Psoas muscle (tissue), 8 donors: ENCODE measurements around the gene PIK3AP1. TPM values are rescaled to one million over a fixed set of nuclear protein-coding genes. Genes with fewer than 3 reads are reported as not detected.

Experiments
- ATAC-seq, 4 donors: fragments of 200-7000 bp; cut with Tn5 transposase; one replicate each; pipeline ENCODE4 v1.9.1; 2020; ENCODE audit warnings: moderate library complexity in 3 of 4, mild to moderate bottlenecking in 2 of 4
- DNase-seq, 2 donors: peaks; one replicate each; pipeline ENCODE4 v3.0.0-alpha.2; 2020
- H3K27ac ChIP-seq: fragments of 200-600 bp; one replicate; pipeline ENCODE4 v1.8.0; 2022
- H3K27me3 ChIP-seq, 3 donors: fragments of 200-600 bp in 1 of 3; one replicate each; pipeline versions ENCODE4 v1.6.1 to v1.8.0; 2013 to 2022; ENCODE audit warnings: low read length in 2 of 3, mild to moderate bottlenecking in 2 of 3, moderate library complexity in 1 of 3; ENCODE audit not compliant: insufficient read depth in 3 of 3
- H3K36me3 ChIP-seq, 2 donors: fragments of 200-600 bp in 1 of 2; one replicate each; pipeline versions ENCODE4 v1.6.1 to v1.8.0; 2013 to 2022; ENCODE audit warnings: low read depth in 1 of 2, mild to moderate bottlenecking in 1 of 2, moderate library complexity in 1 of 2; ENCODE audit not compliant: insufficient read depth in 1 of 2
- H3K4me1 ChIP-seq: fragments of 200-600 bp; one replicate; pipeline ENCODE4 v1.8.0; 2022
- H3K4me3 ChIP-seq: fragments of 200-600 bp; one replicate; pipeline ENCODE4 v1.8.0; 2022; ENCODE audit warnings: mild to moderate bottlenecking
- H3K9me3 ChIP-seq: fragments of 200-600 bp; one replicate; pipeline ENCODE4 v1.8.0; 2022
- WGBS, 3 donors: extraction: QIAGEN DNeasy Blood & Tissue Kit; methylation state at CpG; one replicate each; pipeline versions ENCODE4 v1.1.6 to v1.1.7; 2013; 5-methylcytosine and 5-hydroxymethylcytosine counted together
- intact Hi-C, 2 donors: fragments of 100-400 bp; cut with DNase I; formaldehyde crosslinking; loops; one replicate each; pipeline versions ENCODE4 v1.11.0 to v1.14.2; 2022
- polyA plus RNA-seq, 3 donors: library from polyadenylated mRNA; stranded (reverse); fragments of 200-250 nt; gene quantifications; one replicate each; pipeline ENCODE4 v1.2.3, GENCODE V29; 2013
- total RNA-seq, 4 donors: library from RNA; stranded (reverse); fragmentation: NEBNext Ultra II Directional in 2 of 4; extraction: Animal tissue kit (Norgen Biotek cat#: 25700) in 2 of 4; gene quantifications; one replicate each; pipeline versions ENCODE4 v1.2.1 to v1.2.4, GENCODE V29; 2021 to 2023
- TF ChIP-seq, protein P1 (sequence below): fragments of 200-600 bp; IDR thresholded peaks from one replicate; pipeline ENCODE4 v1.8.0; 2022; ENCODE audit warnings: antibody characterized with exemption
- donor health status: healthy with polysubstance abuse.
- donor health status: DM: no; HTN: no; CAD: no; lungs with moderate emphysema.
- donor health status: Bipolar disorder and iron deficiency.
- donor health status: healthy.
- donor health status: DM: yes; HTN: yes; CAD: no.
- donor health status: DM: no; HTN: no; CAD: no.
- donor health status: DM: no; HTN: no; CAD: no.
- donor health status: DM: yes; HTN: yes; CAD: no.

The PIK3AP1 gene
- total and polyA plus RNA-seq, 7 donors, result 0.17 to 8.6 (median 1.8) TPM

DNA sequence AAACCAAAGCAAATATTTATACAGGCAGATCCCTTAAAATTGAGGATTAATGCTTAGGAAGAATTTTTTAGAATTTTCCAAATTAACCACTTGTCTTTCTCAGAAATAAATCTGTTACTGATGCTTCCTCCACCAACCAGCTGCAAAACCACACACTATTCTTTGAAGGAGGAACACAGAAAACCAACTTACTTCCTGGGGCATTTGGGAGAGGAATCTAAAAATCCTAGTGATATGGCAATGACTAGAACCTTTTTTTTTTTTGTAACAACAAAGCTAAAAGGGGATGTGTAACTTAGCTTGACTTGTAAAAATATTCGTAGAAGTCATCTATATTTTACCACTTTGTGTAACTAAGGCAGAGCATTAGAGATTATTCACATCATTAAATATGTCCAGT is 128.4 kb downstream of the PIK3AP1 start:
- Histone ChIP-seq H3K4me1 (peaks cover 10% of the 10 kb centered on the region), H3K27ac (no peak overlapping the region), H3K9me3 (no peaks in the 10 kb centered on the region), H3K36me3 (no peaks in the 10 kb centered on the region), H3K27me3 (no peaks in the 10 kb centered on the region), H3K4me3 (no peak overlapping the region)
- ATAC-seq, result no peak
- TF ChIP-seq, protein P1, sequence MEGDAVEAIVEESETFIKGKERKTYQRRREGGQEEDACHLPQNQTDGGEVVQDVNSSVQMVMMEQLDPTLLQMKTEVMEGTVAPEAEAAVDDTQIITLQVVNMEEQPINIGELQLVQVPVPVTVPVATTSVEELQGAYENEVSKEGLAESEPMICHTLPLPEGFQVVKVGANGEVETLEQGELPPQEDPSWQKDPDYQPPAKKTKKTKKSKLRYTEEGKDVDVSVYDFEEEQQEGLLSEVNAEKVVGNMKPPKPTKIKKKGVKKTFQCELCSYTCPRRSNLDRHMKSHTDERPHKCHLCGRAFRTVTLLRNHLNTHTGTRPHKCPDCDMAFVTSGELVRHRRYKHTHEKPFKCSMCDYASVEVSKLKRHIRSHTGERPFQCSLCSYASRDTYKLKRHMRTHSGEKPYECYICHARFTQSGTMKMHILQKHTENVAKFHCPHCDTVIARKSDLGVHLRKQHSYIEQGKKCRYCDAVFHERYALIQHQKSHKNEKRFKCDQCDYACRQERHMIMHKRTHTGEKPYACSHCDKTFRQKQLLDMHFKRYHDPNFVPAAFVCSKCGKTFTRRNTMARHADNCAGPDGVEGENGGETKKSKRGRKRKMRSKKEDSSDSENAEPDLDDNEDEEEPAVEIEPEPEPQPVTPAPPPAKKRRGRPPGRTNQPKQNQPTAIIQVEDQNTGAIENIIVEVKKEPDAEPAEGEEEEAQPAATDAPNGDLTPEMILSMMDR, result no peak
- WGBS, 3 donors, result 84 to 92% (median 90%) methylated on average over 1 of the region's 1 CpG
- intact Hi-C loops, result no loop called here
- no peak for DNase-seq

DNA sequence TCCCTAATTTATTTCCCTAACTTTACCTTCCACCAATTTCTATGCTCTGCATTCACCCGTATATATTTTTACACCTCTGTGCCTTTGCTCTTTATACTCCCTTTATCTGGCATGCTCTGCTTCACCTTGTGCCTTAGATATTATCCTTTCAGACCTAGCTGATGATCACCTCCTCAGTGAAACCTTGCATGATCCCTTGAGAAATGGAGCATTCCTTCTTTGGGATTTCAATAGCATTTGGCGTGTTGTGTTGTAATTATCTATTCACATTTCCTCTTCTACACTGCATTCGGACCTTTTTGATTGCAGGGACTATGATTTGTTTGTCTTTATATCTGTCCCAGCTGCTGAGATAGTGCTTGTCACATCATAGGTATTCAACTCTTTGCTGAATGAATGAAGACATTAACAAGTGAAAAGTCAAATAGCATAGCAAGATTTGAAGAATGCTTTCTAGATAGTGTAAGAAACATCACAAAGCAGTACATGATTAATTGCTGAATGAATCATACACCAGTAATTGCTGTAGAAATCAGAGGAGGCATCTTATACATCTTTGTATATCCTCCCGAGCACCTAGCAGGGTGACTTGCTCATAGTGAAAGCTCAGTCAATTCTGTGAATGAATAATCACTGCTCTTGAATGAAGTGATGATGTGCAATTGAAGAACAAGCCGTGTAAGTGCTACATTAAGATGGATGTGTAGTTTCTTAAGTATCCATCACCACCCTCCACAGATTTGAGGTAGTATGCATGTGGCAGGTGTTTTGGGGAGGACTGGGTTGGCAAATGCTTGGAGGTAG is 131.5 kb downstream of the PIK3AP1 start:
- intact Hi-C loops, result no loop called here
- no peak overlapping the region for H3K4me3 ChIP-seq
- no peak for DNase-seq
- TF ChIP-seq, protein P1, result no peak
- WGBS, 3 donors, result 85 to 87% (median 87%) methylated on average over 5 of the region's 5 CpGs
- no peaks in the 10 kb centered on the region for H3K27me3 ChIP-seq
- no peaks in the 10 kb centered on the region for H3K36me3 ChIP-seq
- H3K27ac ChIP-seq, result peak overlapping the region; percentile 99
- no peak for ATAC-seq
- H3K9me3 ChIP-seq, result no peaks in the 10 kb centered on the region
- H3K4me1 ChIP-seq, result peaks cover 30% of the 10 kb centered on the region

DNA sequence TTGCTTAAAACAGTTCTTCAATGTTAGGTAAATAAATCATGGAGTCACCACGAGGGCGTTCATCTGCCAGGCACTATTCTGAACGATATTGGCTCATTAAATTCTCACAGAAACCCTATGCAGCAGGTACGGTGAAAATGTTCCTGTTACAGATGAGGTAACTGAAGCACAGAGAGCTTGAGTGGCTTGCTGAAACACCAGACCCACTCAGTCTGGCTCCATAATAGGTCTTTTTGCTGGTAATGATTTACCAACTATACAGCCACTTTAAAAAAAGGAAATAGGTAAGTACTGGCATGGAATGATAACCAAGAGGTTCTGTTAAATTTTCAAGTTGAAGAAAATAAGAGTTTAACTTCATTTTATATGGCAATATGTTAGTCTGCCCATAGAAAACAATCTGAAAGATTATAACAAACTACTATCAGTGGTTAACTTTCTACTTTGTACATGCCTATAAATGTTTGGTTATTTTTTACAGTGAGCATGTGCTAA is 132.2 kb downstream of the PIK3AP1 start:
- H3K27me3 ChIP-seq, result no peaks in the 10 kb centered on the region
- peaks cover 37% of the 10 kb centered on the region for H3K4me1 ChIP-seq
- intact Hi-C loops, result no loop called here
- H3K36me3 ChIP-seq, result no peaks in the 10 kb centered on the region
- DNase-seq (no peak), ATAC-seq (peak in 1 of 4 donors; percentile 9)
- peak overlapping the region; percentile 96 for H3K4me3 ChIP-seq
- H3K27ac ChIP-seq, result peak overlapping the region; percentile 99
- no peaks in the 10 kb centered on the region for H3K9me3 ChIP-seq
- 9 to 17% (median 10%) methylated on average over 4 of the region's 4 CpGs for WGBS, 3 donors
- TF ChIP-seq, protein P1, result no peak

DNA sequence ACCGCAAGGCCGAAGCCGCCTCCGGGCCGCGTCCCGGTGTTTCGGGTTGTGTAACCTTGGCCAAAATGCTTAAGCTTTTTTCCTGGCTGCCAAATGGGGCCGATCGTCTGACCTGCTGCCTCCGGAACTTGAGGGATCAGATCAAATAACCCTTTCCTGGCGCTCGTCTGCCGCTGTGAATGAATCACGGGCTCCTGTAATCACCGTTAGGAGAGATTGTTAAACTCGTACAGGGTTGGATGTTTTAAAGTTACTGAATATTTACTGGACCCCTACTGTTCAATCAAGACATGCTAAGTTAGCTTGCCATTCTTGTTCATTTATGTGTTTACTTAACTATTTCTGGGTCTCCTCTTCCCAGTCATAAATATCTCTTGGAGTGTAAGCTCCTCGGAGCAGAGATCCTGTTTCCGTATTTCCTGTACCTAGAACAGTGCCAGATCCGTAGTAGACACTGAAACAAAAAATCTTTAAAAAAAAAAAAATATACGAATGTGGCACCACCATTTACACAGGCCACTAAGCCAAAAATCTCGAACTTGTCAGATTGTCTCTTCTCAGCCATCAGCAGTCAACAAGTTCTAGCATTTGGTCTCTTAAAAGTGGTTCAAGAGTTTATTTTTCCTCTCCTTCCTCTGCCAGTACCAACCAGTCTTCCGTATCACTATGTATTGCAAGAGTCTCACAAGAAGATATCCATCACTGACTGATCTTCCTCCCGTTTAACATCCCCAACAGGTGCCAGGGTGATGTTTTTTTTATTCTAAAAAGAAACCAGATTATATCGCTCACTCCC is 132.9 kb downstream of the PIK3AP1 start:
- H3K27ac ChIP-seq, result peak overlapping the region; percentile 99
- H3K9me3 ChIP-seq, result no peaks in the 10 kb centered on the region
- DNase-seq (peak; percentile 86 to 91), ATAC-seq (peak; percentile 79 to 88 (median 82))
- TF ChIP-seq, protein P1, result no peak
- no peaks in the 10 kb centered on the region for H3K27me3 ChIP-seq
- intact Hi-C loops, result loop anchor here in 1 of 2 donors (2.0 kb wide), 1 partner anchor 245 kb away; the partner anchor contains the start of gene LCOR
- peaks cover 44% of the 10 kb centered on the region for H3K4me1 ChIP-seq
- WGBS, 3 donors, result 1 to 3% (median 1%) methylated on average over 22 to 25 of the region's 25 CpGs
- H3K4me3 ChIP-seq, result peak overlapping the region; percentile 96
- H3K36me3 ChIP-seq, result no peaks in the 10 kb centered on the region
